LNCAP (cell line): ENCODE results near the gene PDXK.

Experiments used
- CTCF ChIP-seq: fragments of 450-650 bp; IDR thresholded peaks from 2 replicates; pipeline ENCODE4 v1.5.1; 2017; ENCODE audit warnings: mild to moderate bottlenecking

The PDXK gene

GRCh38 chr21:43734131-43734927 is 15.4 kb downstream of the PDXK start:
- TF ChIP-seq CTCF, result no peak

GRCh38 chr21:43734928-43735229 is 15.9 kb downstream of the PDXK start:
- TF ChIP-seq CTCF, result no peak

DNA sequence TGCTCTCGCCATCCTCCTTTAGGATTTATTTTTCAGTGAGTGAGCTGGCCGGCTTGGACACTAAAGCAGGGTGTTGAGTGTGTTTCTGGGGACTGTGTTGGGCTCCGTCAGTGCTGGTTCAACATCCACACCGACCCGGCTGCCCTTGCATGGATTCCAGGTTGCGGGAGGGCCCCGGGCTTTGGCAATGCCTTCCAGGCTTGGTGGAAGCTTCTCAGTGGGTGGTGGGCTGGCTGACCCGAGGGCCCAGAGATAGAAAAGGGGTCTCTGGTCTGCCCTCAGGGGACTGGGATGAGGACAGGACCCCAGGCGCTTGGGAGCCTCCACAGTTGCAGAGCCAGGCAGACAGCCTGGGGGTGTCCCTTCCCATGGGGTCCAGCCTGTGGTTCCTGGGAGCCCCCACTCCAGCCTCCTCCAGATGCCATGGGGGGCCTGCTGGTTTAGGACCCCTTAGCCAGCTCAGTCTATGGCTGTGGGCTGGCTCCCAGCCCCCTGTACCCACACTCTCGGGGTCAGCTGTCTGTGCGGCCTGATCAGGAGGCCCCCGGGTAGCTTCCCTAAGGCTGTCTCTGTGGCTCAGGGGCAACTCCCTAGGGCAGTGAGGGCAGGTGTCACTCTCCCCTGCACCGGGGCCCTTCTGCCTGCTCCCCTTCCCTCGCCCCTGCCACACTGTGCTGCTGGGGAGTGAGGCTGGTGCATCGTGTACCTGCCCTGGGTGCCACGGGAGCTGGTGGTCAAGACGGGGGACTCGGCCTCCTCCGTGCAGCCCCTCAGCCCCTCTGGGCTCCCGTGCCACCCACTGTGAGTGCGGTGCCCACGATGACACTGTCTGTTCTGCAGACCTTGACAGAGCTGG is 16.5 kb downstream of the PDXK start:
- no peak for TF ChIP-seq CTCF

DNA sequence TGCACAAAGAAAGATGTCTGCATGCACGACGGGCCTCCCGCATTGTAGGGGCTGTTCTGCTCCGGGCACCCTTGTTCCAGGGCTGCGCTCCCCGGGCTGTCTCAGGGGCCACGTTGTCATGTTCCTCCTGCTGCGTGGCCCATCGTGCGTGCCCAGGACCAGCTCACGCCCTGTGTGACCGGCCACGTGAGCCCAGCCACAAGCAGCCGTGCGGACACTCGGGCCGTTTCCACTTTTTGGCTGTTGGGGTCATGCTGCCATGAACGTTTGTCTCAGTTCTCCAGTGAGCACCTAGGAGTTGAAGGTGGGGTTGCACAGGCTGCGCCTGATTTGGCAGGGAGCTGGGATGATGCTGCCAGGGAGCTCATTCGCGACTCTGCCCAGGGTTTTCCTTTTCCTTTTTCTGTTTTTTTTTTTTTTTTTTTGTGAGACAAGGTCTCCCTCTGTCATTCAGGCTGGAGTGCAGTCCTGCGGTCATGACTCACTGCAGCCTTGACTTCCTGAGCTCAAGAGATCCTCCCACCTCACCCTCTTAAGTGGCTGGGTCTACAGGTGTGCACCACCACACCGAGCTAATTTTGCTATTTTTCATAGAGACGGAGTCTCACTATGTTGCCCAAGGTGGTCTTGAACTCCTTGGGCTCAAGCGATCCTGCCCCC is 17.4 kb downstream of the PDXK start:
- TF ChIP-seq CTCF, result no peak

- TF ChIP-seq CTCF, result no peak
Observed at GRCh38 chr21:43737158-43737950, 18.4 kb downstream of the PDXK start.

DNA sequence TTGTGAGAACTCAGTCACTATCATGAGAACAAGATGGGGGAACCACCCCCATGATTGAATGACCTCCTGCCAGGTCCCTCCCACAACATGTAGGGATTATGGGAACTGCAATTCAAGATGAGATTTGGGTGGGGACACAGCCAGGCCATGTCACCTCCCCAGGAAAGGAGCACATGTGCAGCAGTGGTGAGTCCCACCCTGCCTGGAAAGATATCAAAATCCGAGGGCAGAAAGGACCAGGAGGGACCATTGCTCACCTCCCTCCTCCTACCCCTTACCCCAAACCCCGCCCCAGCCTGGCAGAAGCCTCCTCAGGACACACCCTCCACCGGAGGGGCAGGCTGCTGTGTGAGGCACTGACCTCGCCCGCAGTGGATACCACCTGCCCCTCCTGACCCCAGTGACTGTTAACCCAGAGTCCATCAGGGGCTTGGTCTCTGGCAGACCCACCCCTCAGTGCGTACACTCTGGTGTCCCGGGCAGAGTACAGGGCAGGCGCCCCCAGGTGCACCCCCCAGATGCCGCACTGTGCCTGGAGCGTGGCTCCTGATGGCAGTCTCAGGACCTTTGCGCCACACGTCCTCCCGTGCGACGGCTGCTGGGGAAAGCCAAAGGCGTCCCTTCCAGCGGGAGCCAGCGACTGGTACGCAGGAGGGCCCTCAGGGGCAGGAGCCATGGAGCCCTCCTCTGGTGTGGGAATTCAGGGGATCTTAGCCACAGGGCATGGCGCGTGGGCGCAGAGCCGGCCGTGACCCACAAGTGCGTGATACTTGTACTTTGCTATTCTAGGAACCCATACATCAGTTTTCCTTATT is 20.9 kb downstream of the PDXK start:
- no peak for TF ChIP-seq CTCF
